ENCODE measurements around the gene ZNF549.
A peak's percentile ranks its signal among the peaks of the same experiment; 100 is the strongest.

Gene ZNF549

GRCh38 chr19:57583521-57584416 lies 56.6 kb downstream of the ZNF549 start, which contains the start of gene ZIK1 (continued):
- TF ChIP-seq ZNF580 (tag by site-specific recombination; IDR thresholded peaks at IDR 0.05) (peak; percentile 55; the same call in 1 of the 2 replicates), ZNF280D (tag by site-specific recombination; IDR thresholded peaks at IDR 0.05) (peak; percentile 59), ZNF561 (tag by site-specific recombination; IDR thresholded peaks at IDR 0.05; ENCODE audit: borderline replicate concordance) (0 out of 2 replicates have a peak, but pooled peaks have one; percentile 51), ZNF776 (tag by site-specific recombination; IDR thresholded peaks at IDR 0.05; ENCODE audit: borderline replicate concordance) (no peak), ZFP69B (tag by site-specific recombination; IDR thresholded peaks at IDR 0.05) (peak; percentile 62; the same call in 1 of the 2 replicates), SP7 (tag by site-specific recombination; IDR thresholded peaks at IDR 0.05) (peak; percentile 37; the same call in 1 of the 2 replicates), ZBTB8A (tag by site-specific recombination; IDR thresholded peaks at IDR 0.05) (peak; percentile 93), REST (tag by site-specific recombination; IDR thresholded peaks at IDR 0.05) (no peak), MYNN (tag by site-specific recombination; IDR thresholded peaks at IDR 0.05; ENCODE audit: borderline replicate concordance) (no peak), YY1 (tag by site-specific recombination; IDR thresholded peaks at IDR 0.05) (peak; percentile 46; the same call in 1 of the 2 replicates), ZBTB20 (tag by site-specific recombination; IDR thresholded peaks at IDR 0.05) (0 out of 2 replicates have a peak, but pooled peaks have one; percentile 19), ZNF416 (tag by site-specific recombination; IDR thresholded peaks at IDR 0.05) (0 out of 2 replicates have a peak, but pooled peaks have one; percentile 37), ZBTB48 (tag by site-specific recombination; IDR thresholded peaks at IDR 0.05) (0 out of 2 replicates have a peak, but pooled peaks have one; percentile 23), CTCF (tag by site-specific recombination; IDR thresholded peaks at IDR 0.05) (no peak; the same call in 1 of the 2 replicates), ZNF169 (tag by site-specific recombination; IDR thresholded peaks at IDR 0.05) (0 out of 2 replicates have a peak, but pooled peaks have one; percentile 25), ZNF274 (IDR thresholded peaks at IDR 0.05; ENCODE audit: low read length) (no peak), ZNF274 (tag by site-specific recombination; IDR thresholded peaks at IDR 0.05; ENCODE audit: borderline replicate concordance) (no peak), SP2 (tag by site-specific recombination; IDR thresholded peaks at IDR 0.05) (peak; percentile 82), ZFP41 (tag by site-specific recombination; IDR thresholded peaks at IDR 0.05; ENCODE audit: borderline replicate concordance) (no peak), ZNF354C (tag by site-specific recombination; IDR thresholded peaks at IDR 0.05; ENCODE audit: borderline replicate concordance, low read depth) (no peak), ZNF510 (tag by site-specific recombination; IDR thresholded peaks at IDR 0.05; ENCODE audit: insufficient replicate concordance) (peak; percentile 38), ZNF391 (tag by site-specific recombination; IDR thresholded peaks at IDR 0.05; ENCODE audit: borderline replicate concordance, low read depth) (peak; percentile 52; the same call in 1 of the 2 replicates)
